ENCODE results near the gene MPIG6B.

The MPIG6B gene

DNA sequence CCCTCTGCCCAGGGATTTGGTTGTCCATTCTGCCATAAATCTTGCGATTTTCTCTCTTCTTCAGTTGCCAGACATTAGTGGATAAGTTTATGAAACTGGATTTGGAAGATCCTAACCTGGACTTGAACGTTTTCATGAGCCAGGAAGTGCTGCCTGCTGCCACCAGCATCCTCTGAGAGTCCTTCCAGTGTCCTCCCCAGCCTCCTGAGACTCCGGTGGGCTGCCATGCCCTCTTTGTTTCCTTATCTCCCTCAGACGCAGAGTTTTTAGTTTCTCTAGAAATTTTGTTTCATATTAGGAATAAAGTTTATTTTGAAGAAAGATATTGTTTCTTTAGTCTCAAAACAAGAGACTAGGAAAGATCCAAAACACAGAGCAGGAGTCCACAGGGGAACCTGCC, 39.2 kb downstream of the MPIG6B start, which contains the start of gene SAPCD1:
Gene SAPCD1, plus strand, starts transcription at position 301 of the 400 bp plus-strand sequence. CDS start 399 bp downstream, outside the sequence.
- no peak for DNase-seq (ENCODE audit: low read depth)
- TF ChIP-seq CTCF (IDR thresholded peaks at IDR 0.05; ENCODE audit: control insufficient read depth, insufficient read depth, low read depth, low read length, missing control alignments): no peak
- no peak within 1 kb of the TSS for H3K4me3 ChIP-seq (ENCODE audit: control insufficient read depth, low read depth, low read length)

- no peak for TF ChIP-seq CTCF (IDR thresholded peaks at IDR 0.05; ENCODE audit: control insufficient read depth, insufficient read depth, low read depth, low read length, missing control alignments)
- no peak for DNase-seq (ENCODE audit: low read depth)
- no peak overlapping the region for H3K4me3 ChIP-seq (ENCODE audit: control insufficient read depth, low read depth, low read length)
Observed at GRCh38 chr6:31762878-31763618, 39.9 kb downstream of the MPIG6B start.

DNA sequence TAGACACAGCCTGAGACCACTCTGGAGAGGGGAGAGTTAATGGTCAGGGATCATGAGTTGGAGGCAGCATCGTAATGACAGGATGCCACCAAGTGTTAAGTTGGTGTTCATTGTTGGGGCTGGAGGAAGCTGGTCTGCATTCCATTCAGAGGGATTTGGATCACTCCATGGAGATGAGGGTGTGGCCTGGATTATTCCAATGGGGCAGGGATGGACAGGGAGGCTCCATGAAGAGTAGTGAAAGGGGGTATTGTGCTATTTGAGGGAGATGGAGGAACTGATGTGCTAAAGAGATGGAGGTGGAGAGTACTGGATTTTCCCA, 40.4 kb downstream of the MPIG6B start:
- no peak for TF ChIP-seq CTCF (IDR thresholded peaks at IDR 0.05; ENCODE audit: control insufficient read depth, insufficient read depth, low read depth, low read length, missing control alignments)
- no peak for DNase-seq (ENCODE audit: low read depth)
- H3K4me3 ChIP-seq (ENCODE audit: control insufficient read depth, low read depth, low read length): no peak overlapping the region

- no peak for TF ChIP-seq CTCF (IDR thresholded peaks at IDR 0.05; ENCODE audit: control insufficient read depth, insufficient read depth, low read depth, low read length, missing control alignments)
- no peak overlapping the region for H3K4me3 ChIP-seq (ENCODE audit: control insufficient read depth, low read depth, low read length)
- DNase-seq (ENCODE audit: low read depth): no peak
Observed at GRCh38 chr6:31764198-31764597, 41.0 kb downstream of the MPIG6B start.

DNA sequence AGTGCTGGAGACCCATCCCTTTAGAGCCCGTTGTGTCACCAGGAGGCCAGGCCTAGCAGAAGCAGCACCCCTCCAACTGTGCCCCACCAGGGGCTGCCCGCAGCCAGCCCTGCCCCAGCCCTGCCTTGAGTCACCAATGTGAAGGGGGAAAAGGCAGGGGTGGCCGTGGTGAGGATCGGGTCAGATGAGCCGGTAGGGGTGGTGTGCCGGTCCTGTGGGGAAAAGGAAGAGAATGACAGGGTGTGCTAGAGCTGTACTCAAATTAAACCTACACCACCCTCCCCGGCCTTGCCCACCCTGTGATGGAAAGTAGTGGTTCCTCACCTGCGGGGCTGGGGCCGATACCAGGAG, 42.4 kb downstream of the MPIG6B start:
- TF ChIP-seq CTCF (IDR thresholded peaks at IDR 0.05; ENCODE audit: control insufficient read depth, insufficient read depth, low read depth, low read length, missing control alignments): no peak
- H3K4me3 ChIP-seq (ENCODE audit: control insufficient read depth, low read depth, low read length): no peak overlapping the region
- no peak for DNase-seq (ENCODE audit: low read depth)

DNA sequence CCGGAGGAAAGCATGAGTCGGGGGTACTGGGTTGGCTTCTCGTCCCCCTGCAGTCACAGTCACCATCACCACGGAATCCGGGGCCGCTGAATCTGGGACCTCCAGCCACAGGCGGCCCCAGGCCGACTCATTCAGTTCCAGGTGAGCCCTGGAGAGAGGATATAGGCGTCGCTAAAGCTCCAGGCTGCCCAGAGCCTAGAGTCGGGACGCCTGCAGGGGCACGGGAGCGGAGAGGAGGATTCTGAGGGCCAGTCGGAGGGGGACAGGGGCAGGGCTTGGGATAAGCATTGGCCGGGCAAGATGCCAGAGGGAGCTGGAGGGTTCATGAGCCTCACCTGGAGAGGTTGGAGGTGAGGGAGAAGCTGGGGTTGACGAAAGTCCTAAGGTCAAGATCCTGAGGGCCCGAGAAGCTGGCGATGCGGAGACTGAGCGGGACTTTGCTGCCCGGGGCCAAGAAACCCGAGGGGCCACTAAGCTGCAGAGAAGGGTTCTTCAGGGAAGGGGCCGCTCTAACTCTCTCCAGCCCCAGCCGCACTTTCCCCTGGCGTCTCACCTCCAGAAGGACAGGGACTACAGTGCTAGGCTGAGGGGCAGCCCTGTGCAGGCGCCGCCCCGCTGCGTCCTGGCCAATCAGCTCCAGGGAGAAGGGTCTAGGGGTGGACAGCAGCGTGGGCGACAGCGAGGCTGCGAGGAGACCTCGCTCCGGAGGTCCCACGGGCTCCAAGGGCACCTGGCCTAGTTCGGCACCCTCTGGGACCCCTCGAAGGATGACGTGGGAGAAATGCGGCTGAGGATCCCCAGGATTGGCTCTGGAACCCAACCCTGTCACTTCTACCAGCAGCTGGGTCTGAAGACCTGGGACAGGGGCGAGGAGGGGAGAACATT, 43.0 kb downstream of the MPIG6B start:
- TF ChIP-seq CTCF (IDR thresholded peaks at IDR 0.05; ENCODE audit: control insufficient read depth, insufficient read depth, low read depth, low read length, missing control alignments): no peak
- H3K4me3 ChIP-seq (ENCODE audit: control insufficient read depth, low read depth, low read length): peak overlapping the region; percentile 9
- no peak for DNase-seq (ENCODE audit: low read depth)
